ENCODE measurements around the gene RAVER1.

DNA sequence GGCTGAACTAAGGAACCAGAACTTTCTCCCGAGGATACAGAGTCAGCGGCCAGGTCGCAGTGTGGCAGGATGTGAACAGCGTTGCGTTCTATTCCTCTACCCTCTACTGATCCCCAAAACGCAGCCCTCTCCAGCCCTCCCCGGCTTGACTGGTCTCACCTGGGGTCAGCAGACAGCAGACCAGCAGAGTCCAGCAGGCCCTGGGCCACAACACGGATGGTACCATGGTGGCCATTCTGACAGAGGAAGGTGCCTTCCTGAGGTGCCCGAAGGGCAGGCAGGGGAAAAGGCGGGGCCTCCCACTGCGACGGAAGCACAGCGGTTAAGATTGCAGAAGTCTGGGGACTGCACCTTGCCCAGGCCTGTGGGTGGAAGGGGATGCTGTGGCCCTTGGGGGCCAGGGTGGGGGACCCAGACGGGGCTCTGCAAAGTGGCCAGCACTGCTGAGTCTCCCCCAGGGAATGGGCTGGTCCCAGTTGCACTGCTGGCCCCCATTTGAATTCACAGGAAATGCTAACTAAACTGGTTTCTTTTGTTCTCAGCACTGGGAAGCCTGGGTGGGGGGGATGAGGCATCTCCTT lies 6.1 kb upstream of the RAVER1 start, which contains the start of gene ICAM3:
- TF ChIP-seq TAF1 (IDR thresholded peaks at IDR 0.05; ENCODE audit: borderline replicate concordance, insufficient read depth, low read length) = no peak
- TF ChIP-seq SIN3A (IDR thresholded peaks at IDR 0.05; ENCODE audit: borderline replicate concordance, insufficient read depth, low read length) = no peak
